DND-41 (cell line): ENCODE data around the gene PSMG4.

Experiments
- ATAC-seq: fragments of 200-7000 bp; cut with Tn5 transposase; 3 replicates; pipeline ENCODE4 v1.9.1; 2021; ENCODE audit warnings: low read depth; ENCODE audit not compliant: insufficient read depth
- DNase-seq: peaks from one replicate; pipeline ENCODE4 v3.0.0-alpha.2; 2020
- H2AFZ ChIP-seq: 2 replicates; pipeline ENCODE4 v1.6.0; 2012; ENCODE audit warnings: low read depth, low read length
- H3K27ac ChIP-seq: 2 replicates; pipeline ENCODE4 v1.5.1; 2012; ENCODE audit warnings: low read length, inconsistent platforms
- H3K27me3 ChIP-seq: fragments of 200-600 bp; sonication (generic); 2 replicates; pipeline ENCODE4 v1.6.0; 2012; ENCODE audit warnings: low read length, mild to moderate bottlenecking, inconsistent platforms; ENCODE audit not compliant: insufficient read depth, poor library complexity
- H3K36me3 ChIP-seq: 2 replicates; pipeline ENCODE4 v1.5.1; 2012; ENCODE audit warnings: low read length, inconsistent platforms; ENCODE audit not compliant: insufficient read depth
- H3K4me1 ChIP-seq: 2 replicates; pipeline ENCODE4 v1.5.1; 2012; ENCODE audit warnings: mild to moderate bottlenecking, low read length; ENCODE audit not compliant: insufficient read depth
- H3K4me2 ChIP-seq: 2 replicates; pipeline ENCODE4 v1.6.0; 2012; ENCODE audit warnings: mild to moderate bottlenecking, moderate library complexity, low read length, inconsistent platforms; ENCODE audit not compliant: insufficient read depth
- H3K4me3 ChIP-seq, 2 experiments: fragments of 200-600 bp in 1 of 2; shearing (Covaris generic) in 1 of 2; 2 replicates each; pipeline ENCODE4 v1.5.1; 2012 to 2016; ENCODE audit warnings: inconsistent platforms in 2 of 2, low read length in 2 of 2, mild to moderate bottlenecking in 2 of 2, low read depth in 1 of 2, moderate library complexity in 1 of 2
- H3K79me2 ChIP-seq: 2 replicates; pipeline ENCODE4 v1.6.0; 2012; ENCODE audit warnings: low read length, inconsistent platforms; ENCODE audit not compliant: insufficient read depth
- H3K9ac ChIP-seq: 2 replicates; pipeline ENCODE4 v1.6.0; 2012; ENCODE audit warnings: low read depth, mild to moderate bottlenecking, inconsistent platforms, low read length, moderate library complexity
- H3K9me3 ChIP-seq: 2 replicates; pipeline ENCODE4 v1.5.1; 2012; ENCODE audit warnings: low read length, moderate library complexity, mild to moderate bottlenecking, inconsistent platforms; ENCODE audit not compliant: insufficient read depth, severe bottlenecking
- H4K20me1 ChIP-seq: 2 replicates; pipeline ENCODE4 v1.6.0; 2012; ENCODE audit warnings: low read length; ENCODE audit not compliant: insufficient read depth
- CTCF ChIP-seq: IDR thresholded peaks from 2 replicates; pipeline ENCODE4 v1.5.1; 2012; ENCODE audit warnings: borderline replicate concordance, low read length, moderate library complexity, mild to moderate bottlenecking; ENCODE audit not compliant: poor library complexity, severe bottlenecking; ENCODE audit errors: extremely low read depth
- EZH2 ChIP-seq: IDR thresholded peaks from 3 replicates; pipeline ENCODE4 v1.6.1; 2012; ENCODE audit warnings: borderline replicate concordance, low read depth, mild to moderate bottlenecking, moderate library complexity, low read length, inconsistent platforms; ENCODE audit not compliant: severe bottlenecking

PSMG4 gene

DNA sequence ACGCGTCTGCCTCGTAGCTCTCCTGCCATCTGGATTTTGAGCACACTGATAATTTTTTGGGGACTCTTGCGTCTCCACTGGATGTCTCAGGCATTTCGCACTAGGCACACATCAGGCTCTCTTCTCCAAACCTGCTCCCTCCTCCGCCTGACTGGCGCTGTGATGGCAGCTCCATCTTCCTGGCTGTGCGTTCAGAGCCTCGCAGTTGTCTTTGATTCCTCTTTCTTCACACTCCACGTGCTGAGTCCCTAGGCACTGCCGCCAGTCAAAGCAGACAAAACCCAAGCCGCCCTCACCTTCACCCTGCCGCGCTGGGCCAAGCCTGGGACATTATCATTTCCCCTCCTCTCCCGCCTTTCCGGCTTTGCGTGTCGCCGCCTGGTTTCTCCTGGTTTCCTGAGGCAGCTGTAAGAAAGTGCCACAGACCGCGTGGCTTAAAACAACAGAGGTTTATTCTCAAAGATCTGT is 778 bp downstream of the PSMG4 start:
- peak overlapping the region; percentile 96 for H2AFZ ChIP-seq
- peak overlapping the region; percentile 99 to 100 for H3K4me3 ChIP-seq
- peak; percentile 56 for DNase-seq

GRCh38 chr6:3260296-3260695 is 1.5 kb downstream of the PSMG4 start:
- Histone ChIP-seq H3K9me3 (no peaks in the 10 kb centered on the region), H2AFZ (no peak overlapping the region), H3K4me2 (peak overlapping the region; percentile 97), H3K79me2 (peaks cover 66% of the 10 kb centered on the region), H3K4me3 (peak overlapping the region; percentile 11 to 100; a peak in 3 of 4 replicates), H3K27ac (peak overlapping the region; percentile 45; the same call in 1 of the 2 replicates), H3K9ac (peak overlapping the region; percentile 48), H3K36me3 (peaks cover 50% of the 10 kb centered on the region), H4K20me1 (peaks cover 56% of the 10 kb centered on the region), H3K27me3 (no peaks in the 10 kb centered on the region), H3K4me1 (peaks cover 50% of the 10 kb centered on the region)
- ATAC-seq = no peak
- TF ChIP-seq EZH2 (no peak), CTCF (no peak)
- no peak for DNase-seq

More for the DNA sequence above, 778 bp downstream of the PSMG4 start:
- H4K20me1 ChIP-seq = peaks cover 49% of the 10 kb centered on the region
- H3K9me3 ChIP-seq = no peaks in the 10 kb centered on the region
- H3K79me2 ChIP-seq = peaks cover 58% of the 10 kb centered on the region
- H3K27ac ChIP-seq = peak overlapping the region; percentile 87
- peak overlapping the region; percentile 95 for H3K9ac ChIP-seq
- peak overlapping the region; percentile 97 for H3K4me2 ChIP-seq
- peaks cover 50% of the 10 kb centered on the region for H3K4me1 ChIP-seq
- TF ChIP-seq EZH2 = no peak
- peak; percentile 22 for TF ChIP-seq CTCF
- peak; percentile 68 for ATAC-seq
- no peaks in the 10 kb centered on the region for H3K27me3 ChIP-seq
- H3K36me3 ChIP-seq = peaks cover 42% of the 10 kb centered on the region

GRCh38 chr6:3260772-3261517 is 2.2 kb downstream of the PSMG4 start:
- H3K9me3 ChIP-seq = no peaks in the 10 kb centered on the region
- H3K27me3 ChIP-seq = no peaks in the 10 kb centered on the region
- ATAC-seq (no peak), DNase-seq (no peak)
- peak overlapping the region; percentile 45 for H3K27ac ChIP-seq
- peak overlapping the region; percentile 11 to 100; a peak in 3 of 4 replicates for H3K4me3 ChIP-seq
- H2AFZ ChIP-seq = no peak overlapping the region
- peaks cover 50% of the 10 kb centered on the region for H3K4me1 ChIP-seq
- H3K4me2 ChIP-seq = peak overlapping the region; percentile 97
- peaks cover 71% of the 10 kb centered on the region for H3K79me2 ChIP-seq
- peaks cover 55% of the 10 kb centered on the region for H3K36me3 ChIP-seq
- TF ChIP-seq EZH2 (no peak), CTCF (no peak)
- H4K20me1 ChIP-seq = peaks cover 59% of the 10 kb centered on the region
- peak overlapping the region; percentile 48 for H3K9ac ChIP-seq
